ENCODE results near the gene ZNF468.
"Not testable (repeated sequence)": the region's sequence is repeated elsewhere in the genome, so short reads cannot be mapped to it uniquely, and the experiment has no call there.

Gene ZNF468

DNA sequence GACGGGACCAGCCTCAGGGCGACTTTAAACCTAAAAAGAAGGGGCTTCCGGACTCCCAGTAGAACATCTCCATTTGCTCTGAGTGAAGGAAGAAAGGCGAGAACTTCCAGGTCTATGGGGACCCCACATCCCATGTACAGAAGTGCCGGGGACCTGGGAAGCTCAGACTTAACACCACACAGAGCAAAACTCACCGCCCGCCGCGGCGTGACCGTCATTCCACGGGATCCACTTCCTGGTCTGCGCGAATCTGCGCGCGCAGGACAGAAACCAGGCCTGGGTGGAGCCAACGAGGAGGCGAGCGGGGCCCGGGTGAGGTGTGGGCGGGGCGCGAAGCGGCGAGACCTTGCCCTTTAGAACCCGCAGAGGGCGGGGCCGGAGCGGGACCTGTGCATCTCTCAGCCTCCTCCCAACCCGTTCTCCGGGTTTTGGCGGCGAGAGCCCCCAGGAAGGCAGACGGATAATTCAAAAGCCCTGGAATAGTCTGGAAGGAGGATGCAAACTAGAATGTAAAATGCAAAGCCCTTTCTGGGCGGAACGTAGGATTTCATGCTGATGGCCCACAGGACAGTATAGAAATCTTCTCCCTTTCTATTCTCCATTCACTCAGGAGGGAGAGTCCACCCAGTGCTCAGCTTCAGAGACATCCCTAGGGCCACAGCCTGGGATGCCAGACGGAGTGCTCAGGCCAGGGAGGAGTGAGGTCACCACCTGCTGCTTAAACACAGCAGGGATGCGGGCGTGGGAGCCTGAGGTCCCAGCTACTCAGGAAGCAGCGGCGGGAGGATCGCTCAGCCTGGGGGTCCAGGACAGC is at the start of gene ZNF468:
ZNF468 (minus strand) TSS at position 242 of the 814 bp plus-strand sequence. CDS start 3,347 bp downstream, outside the sequence.
- peak; percentile 52 for DNase-seq (ENCODE audit: low read depth)

GRCh38 chr19:52904052-52904780 is 46.8 kb upstream of the ZNF468 start:
- not testable (repeated sequence) for DNase-seq (ENCODE audit: low read depth)

- DNase-seq (ENCODE audit: low read depth), result no peak
These were observed 44.4 kb upstream of the ZNF468 start for GRCh38 chr19:52901842-52902241.

DNA sequence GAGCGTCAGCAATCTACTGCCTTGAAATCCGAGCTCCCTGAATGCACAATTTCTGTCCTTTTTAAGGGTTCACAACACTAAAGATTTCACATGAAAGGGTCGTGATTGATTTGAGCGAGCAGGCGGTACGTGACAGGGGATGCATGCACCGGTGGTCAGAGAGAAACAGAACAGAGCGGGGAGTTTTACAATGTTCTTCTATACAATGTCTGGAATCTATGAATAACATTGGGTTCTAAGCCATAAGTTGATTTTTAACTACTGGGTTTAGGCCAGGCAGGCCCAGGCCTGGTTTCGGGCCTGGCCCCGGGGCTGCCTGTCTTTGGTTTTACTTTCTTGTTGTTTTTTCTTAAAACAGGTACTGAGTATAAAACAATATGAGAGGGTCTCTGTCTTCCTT is 41.2 kb upstream of the ZNF468 start:
- DNase-seq (ENCODE audit: low read depth), result not testable (repeated sequence)

- no peak for DNase-seq (ENCODE audit: low read depth)
These were observed 40.7 kb upstream of the ZNF468 start for GRCh38 chr19:52898101-52898500.

GRCh38 chr19:52897138-52897935 is 39.9 kb upstream of the ZNF468 start, which contains the start of gene ZNF320:
Gene ZNF320 (minus strand): TSS chr19:52897635. CDS start chr19:52890255, 7,380 bp downstream.
- peak; percentile 82 for DNase-seq (ENCODE audit: low read depth)

DNA sequence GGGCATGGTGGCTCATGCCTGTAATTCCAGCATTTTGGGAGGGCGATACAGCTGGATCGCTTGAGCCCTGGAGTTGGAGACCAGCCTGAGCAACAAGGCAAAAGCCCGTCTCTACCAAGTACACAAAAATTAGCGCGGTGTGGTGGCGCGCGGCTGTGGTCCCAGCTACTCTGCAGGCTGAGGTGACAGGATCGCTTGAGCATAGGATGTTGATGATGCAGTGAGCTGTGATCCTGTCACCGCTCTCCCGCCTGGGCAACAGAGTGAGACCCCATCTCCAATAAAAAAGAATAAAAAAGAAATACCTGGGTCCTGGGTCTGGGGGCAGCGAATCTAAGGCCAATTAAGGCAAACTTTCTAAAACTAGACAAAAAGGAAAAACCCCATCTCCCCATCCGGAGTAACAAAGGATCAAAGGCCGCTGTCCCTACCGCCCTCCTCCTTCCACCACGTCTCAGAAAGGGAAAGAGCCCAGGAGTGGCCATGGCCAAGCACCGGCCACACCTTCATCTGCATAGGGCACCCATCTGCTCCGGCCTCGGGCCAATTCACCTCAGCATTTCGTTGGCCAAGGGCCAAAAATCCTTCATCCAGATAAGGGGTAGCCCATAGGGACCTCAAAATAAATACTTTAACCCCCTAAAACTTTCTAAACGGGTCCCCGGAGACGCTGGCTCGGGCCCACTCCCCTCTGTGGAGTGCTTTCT is 39.2 kb upstream of the ZNF468 start:
- no peak for DNase-seq (ENCODE audit: low read depth)

DNA sequence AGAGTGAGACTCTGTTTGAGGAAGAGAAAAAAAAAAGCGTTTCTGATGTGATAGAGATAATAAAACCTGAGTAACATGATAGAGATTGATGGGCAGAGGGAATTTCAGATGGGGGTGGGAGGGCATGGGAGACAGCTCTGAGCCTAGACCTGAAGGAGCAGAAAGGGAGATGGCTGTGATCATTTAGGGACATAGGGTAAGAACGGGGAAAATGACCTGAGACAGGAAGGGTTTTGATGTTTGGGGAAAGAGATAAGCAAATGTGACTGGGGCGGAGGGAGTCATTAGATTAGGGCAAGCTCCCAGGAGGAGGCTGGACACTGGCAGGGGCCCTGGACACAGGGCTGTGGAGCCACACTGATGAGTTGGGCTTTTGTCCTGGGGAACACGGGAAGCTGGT is 33.9 kb upstream of the ZNF468 start:
- DNase-seq (ENCODE audit: low read depth), result no peak

DNA sequence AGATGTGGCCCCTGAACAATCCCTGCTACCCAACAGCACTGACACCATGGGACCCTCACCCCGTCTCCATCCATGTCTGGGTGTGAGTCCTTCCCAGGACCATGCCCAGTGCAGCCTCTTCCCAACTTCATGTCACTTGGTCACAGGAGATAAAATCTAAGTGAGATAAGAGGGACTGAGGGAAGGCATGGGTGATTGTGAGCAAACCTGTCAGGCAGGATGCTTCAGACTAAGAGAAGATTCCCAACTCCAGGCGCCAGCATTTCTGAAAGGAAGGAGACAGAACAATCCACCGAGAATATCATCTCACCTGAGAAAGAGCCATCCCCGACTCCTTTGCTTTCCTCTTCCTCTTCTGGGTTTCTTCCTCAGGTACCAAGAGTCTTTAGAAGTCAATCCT is 32.5 kb upstream of the ZNF468 start:
- no peak for DNase-seq (ENCODE audit: low read depth)

- no peak for DNase-seq (ENCODE audit: low read depth)
These were observed 31.7 kb upstream of the ZNF468 start for GRCh38 chr19:52889076-52889475.

DNA sequence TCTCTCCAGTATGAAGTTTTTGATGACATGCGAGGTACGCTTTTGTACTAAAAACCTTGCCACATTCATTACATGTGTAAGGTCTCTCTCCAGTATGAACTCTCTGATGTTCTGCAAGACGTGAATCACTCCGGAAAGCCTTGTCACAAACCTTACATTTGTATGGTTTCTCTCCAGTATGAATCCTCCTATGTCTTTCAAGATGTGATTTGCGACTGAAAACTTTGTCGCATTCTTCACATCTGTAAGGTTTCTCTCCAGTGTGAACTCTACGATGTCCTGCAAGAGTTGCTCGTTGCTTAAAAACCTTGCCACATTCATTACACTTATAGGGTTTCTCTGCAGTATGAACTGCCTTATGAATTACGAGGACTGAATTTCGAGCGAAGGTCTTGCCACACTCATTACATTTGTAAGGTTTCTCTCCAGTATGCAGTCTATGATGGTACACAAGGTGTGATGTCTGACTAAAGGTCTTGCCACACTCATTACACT is 23.5 kb upstream of the ZNF468 start:
- no peak for DNase-seq (ENCODE audit: low read depth)

GRCh38 chr19:52872996-52873395 is 15.6 kb upstream of the ZNF468 start:
- DNase-seq (ENCODE audit: low read depth), result not testable (repeated sequence)

GRCh38 chr19:52871466-52871865 is 14.0 kb upstream of the ZNF468 start:
- DNase-seq (ENCODE audit: low read depth), result no peak

DNA sequence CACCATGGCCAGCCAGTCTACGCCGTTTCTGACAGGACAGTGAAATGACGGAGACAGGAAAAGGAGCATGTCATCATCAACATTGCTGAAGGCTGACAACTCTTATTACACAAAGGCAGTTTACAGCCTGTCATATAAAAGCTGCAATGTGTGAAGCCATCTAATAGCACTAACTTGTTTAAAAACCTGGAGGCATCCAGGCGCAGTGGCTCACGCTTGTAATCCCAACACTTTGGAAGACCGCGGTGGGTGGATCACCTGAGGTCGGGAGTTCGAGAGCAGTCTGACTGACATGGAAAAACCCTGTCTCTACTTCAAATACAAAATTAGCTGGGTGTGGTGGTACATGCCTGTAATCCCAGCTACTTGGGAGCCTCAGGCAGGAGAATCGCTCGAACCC is 10.6 kb upstream of the ZNF468 start:
- not testable (repeated sequence) for DNase-seq (ENCODE audit: low read depth)

DNA sequence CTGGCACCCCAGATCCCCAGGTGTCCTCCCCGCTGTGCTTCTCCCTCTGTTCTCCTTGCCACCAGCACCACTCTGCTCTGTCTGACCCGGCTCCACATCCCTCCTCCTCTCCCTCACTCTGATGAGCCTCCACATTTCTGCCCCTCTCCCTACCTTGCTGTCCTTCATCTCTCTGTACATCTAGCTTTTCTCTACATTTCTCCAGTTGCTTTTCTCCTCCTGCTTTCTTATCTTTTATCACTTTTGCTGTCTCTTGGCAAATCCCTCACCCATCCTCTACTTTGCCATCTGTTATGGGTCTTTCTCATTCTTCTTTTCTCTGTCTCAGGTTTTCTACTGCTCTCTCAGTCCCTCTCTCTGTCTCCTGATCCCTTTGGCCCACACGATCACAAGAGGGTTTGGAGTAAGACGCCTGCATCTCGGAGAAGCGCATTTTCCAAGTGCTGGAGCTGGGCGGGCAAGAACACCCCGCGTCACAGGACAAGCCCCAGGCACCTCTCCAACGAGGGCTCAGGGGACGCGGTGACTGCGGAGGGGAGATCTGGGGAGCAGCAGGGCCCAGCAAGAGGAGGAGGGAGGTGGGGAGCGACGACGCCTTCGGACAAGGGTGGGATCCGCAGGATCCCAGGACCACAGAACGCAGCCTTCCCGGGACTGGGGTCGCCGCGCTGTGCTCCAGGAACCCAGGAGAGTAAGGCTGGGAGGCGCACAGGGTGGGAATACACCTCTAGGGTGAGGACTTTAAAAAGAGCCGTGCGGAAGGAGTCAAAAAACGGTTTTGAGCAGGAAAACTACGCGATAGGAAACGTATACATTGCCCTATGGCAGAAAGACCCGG is 660 bp downstream of the ZNF468 start:
- DNase-seq (ENCODE audit: low read depth), result not testable (repeated sequence)

- not testable (repeated sequence) for DNase-seq (ENCODE audit: low read depth)
These were observed 10.1 kb downstream of the ZNF468 start for GRCh38 chr19:52847352-52847751.

DNA sequence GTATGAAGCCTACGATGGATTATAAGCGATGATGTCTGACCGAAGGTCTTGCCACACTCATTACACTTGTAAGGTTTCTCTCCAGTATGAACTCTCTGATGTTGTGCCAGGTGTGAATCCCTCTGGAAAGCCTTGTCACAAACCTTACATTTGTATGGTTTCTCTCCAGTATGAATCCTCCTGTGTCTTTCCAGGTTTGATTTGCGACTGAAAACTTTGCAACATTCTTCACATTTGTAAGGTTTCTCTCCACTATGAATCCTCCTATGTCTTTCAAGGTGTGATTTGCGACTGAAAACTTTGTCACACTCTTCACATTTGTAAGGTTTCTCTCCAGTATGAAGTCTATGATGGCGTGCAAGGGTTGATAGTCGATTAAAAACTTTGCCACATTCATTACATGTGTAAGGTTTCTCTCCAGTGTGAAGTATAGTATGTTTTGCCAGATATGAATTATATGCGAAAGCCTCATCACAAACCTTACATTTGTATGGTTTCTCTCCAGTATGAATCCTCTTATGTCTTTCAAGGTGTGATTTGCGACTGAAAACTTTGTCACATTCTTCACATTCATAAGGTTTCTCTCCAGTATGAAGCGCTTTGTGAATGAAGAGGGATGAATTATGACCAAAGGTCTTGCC is 16.5 kb downstream of the ZNF468 start:
- DNase-seq (ENCODE audit: low read depth), result not testable (repeated sequence)

- DNase-seq (ENCODE audit: low read depth), result not testable (repeated sequence)
These were observed 23.1 kb downstream of the ZNF468 start for GRCh38 chr19:52834289-52834688.

DNA sequence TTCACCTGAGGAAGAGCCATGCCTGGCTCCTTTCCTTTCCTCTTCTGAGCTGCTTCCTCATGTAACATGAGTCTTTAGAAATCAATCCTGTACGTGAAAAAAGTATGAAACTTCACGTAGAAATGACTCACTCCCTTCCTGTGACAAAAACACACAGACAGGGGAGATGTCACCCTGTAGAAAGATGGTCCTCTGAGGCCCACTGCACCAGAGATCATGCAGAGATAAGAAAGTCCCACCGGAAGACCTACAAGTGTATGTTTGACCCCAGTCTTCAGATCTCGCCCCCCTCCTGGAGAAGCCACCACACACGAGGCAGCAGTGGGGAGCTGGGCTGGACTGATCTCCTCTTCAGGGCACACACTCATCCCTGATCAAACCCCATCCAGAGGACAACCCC is 23.9 kb downstream of the ZNF468 start:
- DNase-seq (ENCODE audit: low read depth), result not testable (repeated sequence)

DNA sequence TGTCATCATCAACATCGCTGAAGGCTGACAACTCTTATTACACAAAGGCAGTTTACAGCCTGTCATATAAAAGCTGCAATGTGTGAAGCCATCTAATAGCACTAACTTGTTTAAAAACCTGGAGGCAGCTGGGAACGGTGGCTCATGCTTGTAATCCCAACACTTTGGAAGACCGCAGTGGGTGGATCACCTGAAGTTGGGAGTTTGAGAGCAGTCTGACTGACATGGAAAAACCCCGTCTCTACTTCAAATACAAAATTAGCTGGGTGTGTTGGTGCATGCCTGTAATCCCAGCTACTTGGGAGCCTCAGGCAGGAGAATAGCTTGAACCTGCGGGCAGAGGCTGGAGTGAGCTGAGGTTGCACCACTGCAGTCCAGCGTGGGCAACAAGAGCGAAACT is 27.6 kb downstream of the ZNF468 start:
- DNase-seq (ENCODE audit: low read depth), result not testable (repeated sequence)

Data from activated T-helper 1 cell treated with Interleukin-2 at 50 U/mL for 16 hours (primary cell).